Fibroblast of the conjunctiva (primary cell): ENCODE data around the gene ARNT2.

Experiments used
- DNase-seq: peaks from one replicate; pipeline ENCODE4 v3.0.0-alpha.2; 2010; ENCODE audit warnings: low read depth

The ARNT2 gene

DNA sequence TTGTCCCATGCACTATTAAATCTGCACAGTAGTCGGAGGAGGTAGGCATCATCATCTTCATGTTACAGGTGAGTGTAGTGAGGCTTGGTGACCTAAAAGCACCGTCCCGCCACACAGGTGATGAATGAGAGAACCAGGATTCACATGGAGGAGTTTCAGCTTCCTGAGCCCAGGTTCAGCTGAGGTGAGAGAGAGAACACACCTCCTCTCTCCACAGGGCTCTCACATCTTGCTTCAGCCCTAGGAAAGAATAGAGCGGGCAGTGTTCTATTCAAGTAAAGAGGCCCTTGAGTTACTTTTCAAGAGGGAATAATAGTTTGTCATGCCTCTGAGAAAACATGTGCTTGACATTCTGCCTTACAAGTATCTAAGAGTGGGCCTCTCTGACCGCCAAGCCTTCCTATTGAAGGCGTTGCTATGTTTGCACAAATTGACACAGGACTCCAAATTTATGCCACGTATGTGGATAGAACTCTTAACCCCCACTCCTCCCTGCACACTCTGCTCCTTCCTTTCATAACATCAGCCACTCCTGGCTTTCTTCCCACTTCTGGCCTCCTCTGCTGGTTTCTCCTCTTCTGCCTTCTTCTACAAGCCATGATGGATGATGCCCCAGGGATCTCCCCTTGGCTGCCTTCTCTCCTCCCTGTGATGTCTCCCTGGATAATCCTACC, 152.6 kb downstream of the ARNT2 start:
- DNase-seq: no peak

DNA sequence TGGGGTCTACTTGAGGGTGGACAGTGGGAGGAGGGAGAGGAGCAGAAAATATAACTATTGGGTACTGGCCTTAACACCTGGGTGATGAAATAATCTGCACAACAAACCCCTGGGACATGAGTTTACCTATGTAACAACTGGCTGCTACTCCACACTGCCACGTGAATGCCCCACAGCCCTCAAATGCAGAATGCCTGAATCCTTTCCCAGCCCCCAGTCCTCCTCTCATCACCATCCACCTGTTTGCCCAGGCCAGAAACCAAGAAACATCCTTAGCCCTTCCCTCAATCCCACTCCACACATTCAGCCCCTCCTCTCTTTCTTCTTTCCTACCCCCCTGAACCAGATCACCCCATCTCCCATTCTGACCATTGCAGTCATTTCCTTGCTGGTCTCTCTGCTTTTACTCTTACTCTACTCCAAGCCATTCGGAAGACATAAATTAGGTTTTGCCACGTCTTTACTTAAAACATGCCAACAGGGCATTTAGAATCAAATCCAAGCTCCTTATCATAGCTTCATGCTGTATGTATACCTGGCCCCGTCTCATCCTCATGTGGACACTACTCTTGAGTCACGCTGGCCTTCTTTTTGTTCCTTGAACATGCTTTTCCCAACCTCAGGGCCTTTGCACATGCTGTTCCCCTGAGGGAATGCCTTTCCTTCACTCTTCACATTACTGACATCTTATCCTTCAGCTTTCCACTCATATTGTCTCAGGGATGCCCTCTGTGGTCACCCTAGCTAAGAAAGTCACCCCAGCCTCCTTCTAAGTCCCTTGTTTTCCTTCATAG, 153.5 kb downstream of the ARNT2 start:
- DNase-seq: no peak

- DNase-seq: no peak
These were observed 154.6 kb downstream of the ARNT2 start for GRCh38 chr15:80558631-80559319.

GRCh38 chr15:80559320-80559693, 155.1 kb downstream of the ARNT2 start:
- no peak for DNase-seq

DNA sequence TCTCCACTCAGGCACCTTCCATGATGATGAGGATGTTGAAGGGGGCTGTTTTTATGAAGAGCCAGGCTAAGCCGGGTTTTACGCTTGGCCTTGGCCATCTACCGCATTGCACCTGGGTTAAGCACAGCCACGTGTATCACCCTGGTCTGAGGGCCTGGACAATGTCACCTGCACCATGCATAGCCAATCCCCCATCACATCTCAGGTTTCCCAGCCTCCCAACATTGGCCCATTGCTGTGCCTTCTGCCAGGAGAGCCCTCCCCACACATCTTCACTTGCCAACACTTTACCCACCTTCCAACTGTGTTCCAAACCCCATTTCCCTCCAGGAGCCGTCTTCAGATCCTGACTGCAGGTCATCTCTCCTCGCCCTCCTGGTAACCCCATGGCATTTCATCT, 155.6 kb downstream of the ARNT2 start:
- DNase-seq: no peak

DNA sequence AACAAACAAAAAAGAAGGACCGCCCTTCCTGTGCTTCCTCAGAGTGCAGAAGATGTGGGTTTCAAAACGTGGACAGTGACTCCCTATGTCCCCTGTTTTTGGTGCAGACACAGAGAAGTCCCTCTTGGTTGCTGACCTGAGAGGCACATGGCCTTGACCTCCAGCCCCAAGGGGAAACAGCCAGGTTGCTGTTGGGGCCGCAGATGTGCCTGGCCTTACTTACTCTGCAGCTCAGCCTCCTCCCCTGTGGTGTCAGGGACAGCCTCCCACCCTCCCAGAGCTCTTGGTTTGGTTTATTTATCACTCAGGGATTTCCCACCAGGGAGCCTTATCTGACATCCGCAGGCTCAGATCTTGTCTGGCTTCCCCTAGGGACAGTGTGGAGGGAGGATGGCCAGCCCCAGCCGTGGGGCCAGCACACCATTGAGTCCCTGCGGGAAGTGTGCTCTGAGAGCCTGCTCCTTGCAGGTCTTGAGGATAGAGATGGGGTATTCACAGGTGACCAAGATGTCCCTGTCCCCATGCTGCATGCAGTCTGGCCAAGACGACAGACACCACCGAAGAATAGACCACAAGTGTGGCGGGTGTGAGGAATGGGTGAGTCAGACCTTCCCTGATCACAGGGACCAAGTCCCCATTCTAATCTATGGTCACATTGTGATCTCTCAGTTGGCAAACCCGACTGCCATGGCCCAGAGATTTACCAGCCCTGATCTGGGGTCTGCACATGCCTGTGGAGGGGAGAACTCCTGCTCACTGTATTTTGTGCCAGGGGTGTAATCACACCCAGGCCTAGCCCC, 156.6 kb downstream of the ARNT2 start:
- DNase-seq: no peak

DNA sequence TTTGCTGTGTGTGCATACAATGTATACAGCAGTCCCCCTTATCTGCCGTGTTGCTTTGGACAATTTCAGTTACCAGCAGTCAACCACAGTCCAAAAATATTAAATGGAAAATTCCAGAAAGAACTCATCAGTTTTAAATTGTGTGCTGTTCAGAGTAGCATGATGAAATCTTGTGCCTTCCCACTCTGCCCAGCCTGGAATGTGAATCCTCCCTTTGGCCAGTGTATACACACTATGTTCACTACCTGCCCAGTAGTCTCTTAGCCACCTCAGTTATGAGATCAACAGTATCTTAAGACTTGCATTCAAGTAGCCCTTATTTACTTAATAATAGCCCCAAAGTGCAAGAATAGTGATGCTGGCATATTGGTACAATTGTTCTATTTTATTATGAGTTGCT, 157.3 kb downstream of the ARNT2 start:
- no peak for DNase-seq

GRCh38 chr15:80562033-80562432, 157.9 kb downstream of the ARNT2 start:
- no peak for DNase-seq

GRCh38 chr15:80562846-80563245, 158.7 kb downstream of the ARNT2 start:
- DNase-seq: no peak

- DNase-seq: no peak
These were observed 159.3 kb downstream of the ARNT2 start for GRCh38 chr15:80563372-80563997.

GRCh38 chr15:80564056-80564455, 159.9 kb downstream of the ARNT2 start:
- no peak for DNase-seq

- DNase-seq: no peak
These were observed 161.2 kb downstream of the ARNT2 start for GRCh38 chr15:80565398-80565797.

DNA sequence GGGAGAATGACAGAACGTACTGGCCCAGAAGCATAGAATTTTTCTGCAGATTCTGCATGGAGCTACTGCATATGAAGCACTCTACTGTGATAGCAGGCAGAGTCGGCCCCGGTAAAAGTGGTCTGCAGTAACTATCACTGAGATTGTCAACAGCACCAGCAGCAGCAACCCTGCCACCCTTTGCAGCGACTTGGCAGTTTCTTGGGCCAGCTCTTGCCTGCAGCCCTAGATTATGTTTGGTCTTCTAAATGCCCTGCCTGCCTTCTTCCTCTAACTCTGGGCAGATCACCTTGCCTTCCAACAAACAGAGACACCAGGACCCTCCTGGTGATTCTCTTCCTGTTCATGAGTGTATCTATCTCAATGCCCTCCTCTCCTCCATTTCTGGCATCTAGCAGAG, 161.8 kb downstream of the ARNT2 start:
- no peak for DNase-seq

DNA sequence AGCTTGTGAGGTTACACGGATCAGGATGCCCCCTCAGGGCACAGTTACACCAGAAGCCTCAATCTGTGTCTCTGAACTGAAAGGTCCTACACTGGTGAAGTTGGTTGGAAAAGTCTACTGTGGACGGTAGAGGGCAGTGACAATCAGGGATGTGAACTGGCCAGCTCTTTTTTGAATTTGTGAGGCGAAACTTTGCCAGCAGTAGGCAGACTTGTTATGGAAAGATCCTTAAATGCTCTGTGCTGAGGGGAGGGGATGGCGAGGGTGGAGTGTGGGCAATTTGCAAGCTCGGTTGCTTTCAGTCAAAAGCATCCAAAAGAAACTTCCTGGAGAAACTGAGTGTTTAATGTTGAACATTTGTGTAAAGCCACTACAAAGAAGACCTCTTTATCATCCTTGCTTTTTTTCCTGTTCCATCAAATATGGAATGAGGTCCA, 163.6 kb downstream of the ARNT2 start:
- DNase-seq: peak; percentile 86

- DNase-seq: no peak
These were observed 164.1 kb downstream of the ARNT2 start for GRCh38 chr15:80568298-80568697.

DNA sequence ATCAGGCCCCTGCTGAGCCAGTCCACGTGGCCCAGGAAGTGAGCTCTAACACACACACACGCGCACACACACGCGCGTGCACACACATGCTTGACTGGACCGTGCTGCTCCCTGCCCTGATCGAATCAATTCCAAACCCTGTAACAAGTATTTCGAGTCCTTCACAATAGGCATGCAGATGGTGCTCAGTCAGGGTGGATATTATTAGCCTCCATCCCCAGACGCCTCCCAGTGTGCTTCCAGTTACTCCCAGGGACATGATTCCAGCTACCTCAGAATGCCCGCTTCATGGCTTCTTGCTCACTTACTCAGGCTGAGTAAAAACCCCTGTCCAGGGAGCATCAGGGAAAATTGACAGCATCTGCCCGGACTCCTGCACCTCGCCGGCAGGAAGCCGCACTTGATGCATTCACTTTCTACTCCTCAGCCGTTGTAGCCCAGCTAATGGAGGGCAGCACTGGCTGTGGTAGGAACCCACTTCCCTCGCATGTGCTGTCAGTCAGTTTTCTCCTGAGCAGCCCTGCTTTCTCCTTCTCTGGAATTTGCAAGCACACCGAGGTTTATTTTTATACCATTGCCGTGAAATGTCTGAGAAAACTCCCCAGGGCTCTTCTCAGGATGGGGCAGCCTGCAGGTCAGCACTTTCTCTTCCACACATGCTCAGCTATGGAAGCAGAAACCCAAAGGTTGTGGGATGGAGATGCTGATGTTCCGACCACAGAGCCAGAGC, 164.9 kb downstream of the ARNT2 start:
- no peak for DNase-seq

GRCh38 chr15:80569656-80570055, 165.5 kb downstream of the ARNT2 start:
- DNase-seq: no peak

- DNase-seq: no peak
These were observed 166.4 kb downstream of the ARNT2 start for GRCh38 chr15:80570553-80570952.

GRCh38 chr15:80572337-80572736, 168.2 kb downstream of the ARNT2 start:
- no peak for DNase-seq

DNA sequence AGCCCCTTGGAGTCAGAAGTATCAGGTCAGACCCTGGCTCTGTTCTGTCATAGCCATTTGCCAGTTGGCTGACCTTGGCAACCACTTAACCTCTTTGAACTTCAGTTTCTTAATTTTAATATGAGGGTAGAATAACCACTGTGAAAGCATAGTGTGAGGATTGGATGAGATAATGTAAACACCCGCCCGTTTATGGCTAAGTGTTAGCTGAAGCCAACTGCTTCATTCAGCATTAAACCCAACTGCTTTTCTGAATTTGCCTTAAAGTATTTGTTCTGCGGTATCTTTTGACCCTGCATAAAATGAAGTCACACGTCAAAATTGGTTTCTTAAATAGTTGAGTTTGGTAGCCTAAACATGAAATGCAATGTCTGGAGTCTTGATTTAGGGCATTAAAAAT, 169.4 kb downstream of the ARNT2 start:
- no peak for DNase-seq

DNA sequence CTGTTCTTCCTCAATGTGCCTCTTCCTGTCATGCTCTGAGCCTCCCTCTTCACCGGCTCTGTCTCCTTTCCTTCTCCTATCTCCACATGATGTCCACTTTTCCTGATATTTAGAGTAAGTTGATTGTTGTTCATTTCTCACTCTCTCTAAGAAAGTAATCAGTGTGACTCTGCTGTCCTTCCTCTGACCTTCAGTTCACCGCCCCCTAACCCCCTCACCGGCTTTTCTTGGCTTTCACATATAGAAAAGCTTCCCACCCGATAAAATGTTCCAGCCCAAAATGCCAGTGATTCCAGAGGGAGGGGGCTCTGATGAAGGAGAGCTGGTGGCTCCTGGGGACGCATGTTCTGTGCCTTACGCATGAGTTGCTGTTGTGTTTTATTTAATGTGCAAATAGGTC, 170.4 kb downstream of the ARNT2 start:
- DNase-seq: no peak
